ENCODE data around the gene FANK1.
"Not testable (repeated sequence)": the region's sequence is repeated elsewhere in the genome, so short reads cannot be mapped to it uniquely, and the experiment has no call there.

Gene FANK1

GRCh38 chr10:126046831-126047230, 150.5 kb downstream of the FANK1 start (continued):
- TF ChIP-seq CSRNP3 (CRISPR knock-in tag; IDR thresholded peaks at IDR 0.05) = no peak
- TF ChIP-seq TCF4 (CRISPR knock-in tag; IDR thresholded peaks at IDR 0.05; ENCODE audit: borderline replicate concordance) = no peak
- TF ChIP-seq ISL1 (CRISPR knock-in tag; IDR thresholded peaks at IDR 0.05) = no peak
- TF ChIP-seq ZFP30 (CRISPR knock-in tag; IDR thresholded peaks at IDR 0.05) = no peak

- not testable (repeated sequence) for ATAC-seq
- peak; percentile 83 for TF ChIP-seq ZNF8 (CRISPR knock-in tag; IDR thresholded peaks at IDR 0.05)
These were observed 151.4 kb downstream of the FANK1 start for GRCh38 chr10:126047749-126048148.

GRCh38 chr10:126049759-126050700, 153.7 kb downstream of the FANK1 start:
- peak; percentile 98 for ATAC-seq
- TF ChIP-seq ESRRG (CRISPR knock-in tag; IDR thresholded peaks at IDR 0.05) (no peak), ZC3H10 (CRISPR knock-in tag; IDR thresholded peaks at IDR 0.05) (no peak), CSRNP3 (CRISPR knock-in tag; IDR thresholded peaks at IDR 0.05) (no peak), TOX (CRISPR knock-in tag; IDR thresholded peaks at IDR 0.05; ENCODE audit: borderline replicate concordance) (no peak), CSDC2 (CRISPR knock-in tag; IDR thresholded peaks at IDR 0.05) (no peak), OSR1 (CRISPR knock-in tag; IDR thresholded peaks at IDR 0.05) (no peak), TSHZ2 (CRISPR knock-in tag; IDR thresholded peaks at IDR 0.05) (no peak), PPARA (CRISPR knock-in tag; IDR thresholded peaks at IDR 0.05; ENCODE audit: borderline replicate concordance) (no peak), TCF4 (CRISPR knock-in tag; IDR thresholded peaks at IDR 0.05; ENCODE audit: borderline replicate concordance) (no peak), ISL1 (CRISPR knock-in tag; IDR thresholded peaks at IDR 0.05) (no peak), CREB5 (CRISPR knock-in tag; IDR thresholded peaks at IDR 0.05; ENCODE audit: low read depth) (no peak), RARB (CRISPR knock-in tag; IDR thresholded peaks at IDR 0.05) (no peak)

GRCh38 chr10:126052171-126052570, 155.8 kb downstream of the FANK1 start:
- no peak for ATAC-seq
- no peak for TF ChIP-seq ARNTL (CRISPR knock-in tag; IDR thresholded peaks at IDR 0.05; ENCODE audit: borderline replicate concordance, low read depth)
- TF ChIP-seq SNAI2 (CRISPR knock-in tag; IDR thresholded peaks at IDR 0.05) = no peak
- no peak for TF ChIP-seq CSRNP3 (CRISPR knock-in tag; IDR thresholded peaks at IDR 0.05)
- no peak for TF ChIP-seq TOX (CRISPR knock-in tag; IDR thresholded peaks at IDR 0.05; ENCODE audit: borderline replicate concordance)
- no peak for TF ChIP-seq RARB (CRISPR knock-in tag; IDR thresholded peaks at IDR 0.05)
- TF ChIP-seq GLIS3 (CRISPR knock-in tag; IDR thresholded peaks at IDR 0.05) = no peak
- TF ChIP-seq ESRRG (CRISPR knock-in tag; IDR thresholded peaks at IDR 0.05) = no peak
- no peak for TF ChIP-seq CSDC2 (CRISPR knock-in tag; IDR thresholded peaks at IDR 0.05)
- TF ChIP-seq PATZ1 (CRISPR knock-in tag; IDR thresholded peaks at IDR 0.05; ENCODE audit: borderline replicate concordance) = no peak
- no peak for TF ChIP-seq OSR1 (CRISPR knock-in tag; IDR thresholded peaks at IDR 0.05)
- TF ChIP-seq CREB5 (CRISPR knock-in tag; IDR thresholded peaks at IDR 0.05; ENCODE audit: low read depth) = no peak
- TF ChIP-seq ZNF70 (CRISPR knock-in tag; IDR thresholded peaks at IDR 0.05) = no peak
- TF ChIP-seq ZNF565 (CRISPR knock-in tag; conservative IDR thresholded peaks at IDR 0.05; ENCODE audit: low read depth) = no peak
- no peak for TF ChIP-seq ZNF8 (CRISPR knock-in tag; IDR thresholded peaks at IDR 0.05)

Measured in SK-N-SH treated with all-trans-retinoic acid at 6 μM for 48 hours (cell line).